Ascending aorta (tissue), 2 donors: Measurements from ENCODE around the gene BCAS1. TPM values are rescaled to one million over a fixed set of nuclear protein-coding genes. Genes with fewer than 3 reads are reported as not detected.
A peak's percentile ranks its signal among the peaks of the same experiment; 100 is the strongest.

Experiments used
- DNase-seq, 2 donors: peaks; one replicate each; pipeline ENCODE4 v3.0.0-alpha.2; 2019; ENCODE audit warnings: low spot score in 2 of 2
- H3K27ac ChIP-seq, 2 donors: fragments of 200-600 bp; sonication (generic); one replicate each; pipeline ENCODE4 v1.5.1; 2016 to 2017; ENCODE audit warnings: mild to moderate bottlenecking in 1 of 2
- H3K27me3 ChIP-seq: fragments of 200-600 bp; sonication (generic); one replicate; pipeline ENCODE4 v1.5.1; 2017
- H3K36me3 ChIP-seq, 2 donors: fragments of 200-600 bp; sonication (generic); one replicate each; pipeline ENCODE4 v1.5.1; 2016
- H3K4me1 ChIP-seq, 2 donors: fragments of 200-600 bp; sonication (generic); one replicate each; pipeline ENCODE4 v1.5.1; 2016 to 2017; ENCODE audit warnings: mild to moderate bottlenecking in 1 of 2
- H3K4me3 ChIP-seq, 2 donors: fragments of 200-600 bp; sonication (generic); one replicate each; pipeline ENCODE4 v1.5.1; 2016 to 2017; ENCODE audit warnings: mild to moderate bottlenecking in 1 of 2
- H3K9me3 ChIP-seq, 2 donors: fragments of 200-600 bp; sonication (generic); one replicate each; pipeline ENCODE4 v1.5.1; 2016
- intact Hi-C: fragments of 100-400 bp; cut with DNase I; formaldehyde crosslinking; loops from one replicate; pipeline ENCODE4 v1.15.1; 2023
- total RNA-seq: library from RNA; depleted of rRNA; stranded (reverse); fragments of >200 nt; gene quantifications from one replicate; pipeline ENCODE4 v1.1.0, GENCODE V29; 2016
- TF ChIP-seq, protein P1 (sequence below), 3 experiments: fragments of 200-600 bp in 2 of 3; fragments of 450-650 bp in 1 of 3; sonication (generic) in 2 of 3; IDR thresholded peaks; one replicate each; pipeline ENCODE4 v1.5.1; 2016 to 2019; ENCODE audit warnings: antibody characterized with exemption in 3 of 3, mild to moderate bottlenecking in 1 of 3, moderate library complexity in 1 of 3

BCAS1 gene
- total RNA-seq, 1 donor from 2014 or later, result not detected

DNA sequence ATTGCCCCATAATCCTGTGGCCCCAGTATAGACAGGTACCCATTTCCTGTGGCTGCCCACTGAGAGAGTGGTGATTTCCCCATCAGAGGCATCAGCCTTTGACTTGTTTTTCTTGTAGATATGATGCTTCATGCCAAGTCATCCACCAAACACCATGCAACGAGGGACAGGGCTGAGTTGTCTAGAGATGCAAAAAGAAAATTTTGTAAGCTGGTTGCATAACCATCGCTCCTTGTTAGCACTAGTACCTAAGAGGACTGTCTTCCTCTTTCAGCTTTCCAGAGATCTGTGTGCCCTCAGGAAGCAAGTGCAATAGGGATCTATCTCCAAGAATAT lies 166.8 kb downstream of the BCAS1 start:
- DNase-seq, result no peak
- H3K36me3 ChIP-seq, result no peaks in the 10 kb centered on the region
- intact Hi-C loops, result no loop called here

DNA sequence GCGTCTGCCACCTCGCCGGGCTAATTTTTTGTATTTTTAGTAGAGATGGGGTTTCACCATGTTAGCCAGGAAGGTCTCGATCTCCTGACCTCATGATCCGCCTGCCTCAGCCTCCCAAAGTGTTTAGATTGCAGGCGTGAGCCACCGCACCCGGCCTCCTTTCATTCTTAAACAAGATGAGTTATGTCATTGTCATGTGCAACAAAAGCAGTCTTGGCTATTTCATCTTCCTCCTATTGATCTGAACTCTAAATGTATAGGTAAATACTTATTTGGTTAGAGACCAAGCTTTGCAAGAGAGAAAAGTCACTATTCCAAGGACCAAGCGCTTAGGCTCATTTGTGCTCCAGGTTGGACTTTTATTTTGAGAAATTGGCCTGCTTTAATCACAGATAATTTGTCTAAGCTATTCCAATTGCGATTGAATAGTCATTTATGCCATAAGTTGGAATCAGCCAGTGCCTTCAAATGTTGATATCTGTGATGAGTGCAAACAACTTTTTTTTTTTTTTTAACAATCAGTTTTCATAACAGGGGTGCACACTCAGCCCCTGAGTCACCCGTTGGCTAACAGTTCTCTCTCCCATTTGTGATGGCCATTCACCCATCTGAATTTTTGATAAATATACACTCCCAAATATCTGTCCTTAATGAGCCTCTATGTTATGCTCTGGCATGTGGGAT lies 167.3 kb downstream of the BCAS1 start:
- H3K27me3 ChIP-seq, result no peaks in the 10 kb centered on the region
- intact Hi-C loops, result no loop called here
- no peak overlapping the region for H3K27ac ChIP-seq

More for the DNA sequence above, 166.8 kb downstream of the BCAS1 start:
- Histone ChIP-seq H3K9me3 (no peaks in the 10 kb centered on the region), H3K4me1 (peaks cover 0 to 22% of the 10 kb centered on the region in 2 donors), H3K27me3 (no peaks in the 10 kb centered on the region), H3K4me3 (no peak overlapping the region), H3K27ac (no peak overlapping the region)
- TF ChIP-seq, protein P1, sequence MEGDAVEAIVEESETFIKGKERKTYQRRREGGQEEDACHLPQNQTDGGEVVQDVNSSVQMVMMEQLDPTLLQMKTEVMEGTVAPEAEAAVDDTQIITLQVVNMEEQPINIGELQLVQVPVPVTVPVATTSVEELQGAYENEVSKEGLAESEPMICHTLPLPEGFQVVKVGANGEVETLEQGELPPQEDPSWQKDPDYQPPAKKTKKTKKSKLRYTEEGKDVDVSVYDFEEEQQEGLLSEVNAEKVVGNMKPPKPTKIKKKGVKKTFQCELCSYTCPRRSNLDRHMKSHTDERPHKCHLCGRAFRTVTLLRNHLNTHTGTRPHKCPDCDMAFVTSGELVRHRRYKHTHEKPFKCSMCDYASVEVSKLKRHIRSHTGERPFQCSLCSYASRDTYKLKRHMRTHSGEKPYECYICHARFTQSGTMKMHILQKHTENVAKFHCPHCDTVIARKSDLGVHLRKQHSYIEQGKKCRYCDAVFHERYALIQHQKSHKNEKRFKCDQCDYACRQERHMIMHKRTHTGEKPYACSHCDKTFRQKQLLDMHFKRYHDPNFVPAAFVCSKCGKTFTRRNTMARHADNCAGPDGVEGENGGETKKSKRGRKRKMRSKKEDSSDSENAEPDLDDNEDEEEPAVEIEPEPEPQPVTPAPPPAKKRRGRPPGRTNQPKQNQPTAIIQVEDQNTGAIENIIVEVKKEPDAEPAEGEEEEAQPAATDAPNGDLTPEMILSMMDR (IDR thresholded peaks at IDR 0.05), result no peak

DNA sequence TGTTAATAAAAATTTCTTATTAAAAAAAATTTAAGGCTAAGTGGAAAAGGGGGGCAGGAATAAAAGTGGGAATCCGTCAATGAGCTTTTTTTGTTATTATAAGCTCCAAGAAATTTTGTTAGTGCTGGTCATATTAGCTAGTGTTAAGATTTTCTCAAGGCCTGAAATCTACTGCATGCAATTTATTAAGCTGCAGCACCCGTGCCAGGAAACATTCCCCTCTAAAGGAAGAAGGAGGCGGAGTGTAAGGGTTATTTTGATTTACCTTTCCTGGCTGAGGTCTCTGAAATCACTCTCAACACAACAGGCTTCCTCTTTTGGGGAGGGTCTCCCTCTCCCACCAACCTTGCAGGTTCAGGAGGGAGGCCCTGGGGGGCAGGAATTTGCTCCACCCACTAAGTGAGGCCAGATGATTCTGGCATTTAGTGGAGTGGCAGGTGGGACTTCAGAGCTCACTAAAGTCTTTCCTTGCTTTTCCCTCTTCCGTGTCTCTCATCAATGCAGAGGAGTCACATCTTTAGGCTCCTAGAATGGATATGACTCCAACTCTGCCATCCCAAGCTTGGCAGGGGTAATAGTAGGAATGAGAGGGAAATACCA lies 168.8 kb downstream of the BCAS1 start:
- Histone ChIP-seq H3K4me3 (no peak overlapping the region), H3K9me3 (no peaks in the 10 kb centered on the region), H3K36me3 (no peaks in the 10 kb centered on the region), H3K27ac (peak overlapping the region; percentile 70 to 71), H3K4me1 (peaks cover 0 to 22% of the 10 kb centered on the region in 2 donors), H3K27me3 (no peaks in the 10 kb centered on the region)
- intact Hi-C loops, result loop anchor here (2.0 kb wide), 1 partner anchor 15 kb away; no protein-coding TSS in a partner anchor
- TF ChIP-seq, protein P1 (IDR thresholded peaks at IDR 0.05), result no peak
- DNase-seq, result no peak

More for the DNA sequence above, 167.3 kb downstream of the BCAS1 start:
- TF ChIP-seq, protein P1 (IDR thresholded peaks at IDR 0.05), result no peak
- peaks cover 0 to 22% of the 10 kb centered on the region in 2 donors for H3K4me1 ChIP-seq
- no peaks in the 10 kb centered on the region for H3K36me3 ChIP-seq
- no peak overlapping the region for H3K4me3 ChIP-seq
- no peaks in the 10 kb centered on the region for H3K9me3 ChIP-seq
- no peak for DNase-seq

DNA sequence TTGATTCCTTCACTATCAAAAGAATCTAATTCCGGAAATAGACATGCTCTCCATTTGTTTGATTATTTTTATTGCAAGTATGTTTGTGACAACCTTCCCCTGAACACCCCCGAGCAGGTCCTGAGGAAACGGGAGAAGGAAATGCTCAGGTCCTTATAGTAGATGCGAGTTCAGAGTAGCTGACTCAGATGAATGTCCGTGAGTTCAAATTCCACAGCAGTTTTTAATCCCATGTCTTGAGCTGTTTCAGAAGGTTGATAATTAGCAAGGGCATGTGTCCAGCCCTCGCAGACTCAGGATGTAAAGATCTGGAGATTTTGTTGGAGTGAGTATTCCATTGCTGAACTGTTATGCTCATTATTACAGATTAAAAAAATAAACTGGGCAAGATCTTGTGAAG lies 169.3 kb downstream of the BCAS1 start:
- DNase-seq, result no peak
- peak overlapping the region; percentile 70 to 71 for H3K27ac ChIP-seq

DNA sequence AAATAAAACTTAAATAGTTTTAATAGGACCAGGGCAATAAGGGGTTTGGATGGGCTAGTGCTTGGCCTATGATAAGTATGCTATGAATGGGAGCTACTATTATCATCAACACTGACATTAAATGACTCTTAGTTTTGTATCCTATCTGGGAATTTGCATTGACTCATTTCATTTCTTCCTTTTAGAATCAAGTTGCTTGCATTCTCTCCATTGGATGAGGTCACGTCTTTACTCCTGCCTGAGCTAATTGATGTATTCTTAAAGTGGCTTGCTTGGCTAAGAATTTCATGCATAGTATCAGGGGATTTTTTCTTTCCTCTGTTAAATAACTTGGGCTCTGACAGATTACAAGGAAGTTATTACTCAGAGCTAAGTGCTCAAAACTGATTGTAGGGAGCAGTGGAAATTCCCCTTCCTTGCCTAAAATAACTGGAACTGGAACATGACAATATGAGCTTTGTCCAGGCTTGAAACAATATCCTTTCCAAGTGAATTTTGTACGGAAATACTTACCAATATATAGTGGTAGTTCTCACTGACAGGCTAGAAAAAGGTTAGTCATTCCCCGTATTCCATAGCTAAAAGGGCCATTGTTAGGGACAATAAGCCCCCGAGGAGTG lies 169.9 kb downstream of the BCAS1 start:
- H3K4me3 ChIP-seq, result peak overlapping the region in 1 of 2 donors; percentile 32

More for the DNA sequence above, 169.3 kb downstream of the BCAS1 start:
- no peaks in the 10 kb centered on the region for H3K36me3 ChIP-seq
- peak overlapping the region in 1 of 2 donors; percentile 32 for H3K4me3 ChIP-seq
- intact Hi-C loops, result loop anchor here (2.0 kb wide), 1 partner anchor 16 kb away; no protein-coding TSS in a partner anchor
- H3K27me3 ChIP-seq, result no peaks in the 10 kb centered on the region
- H3K9me3 ChIP-seq, result no peaks in the 10 kb centered on the region
- TF ChIP-seq, protein P1 (IDR thresholded peaks at IDR 0.05), result no peak
- H3K4me1 ChIP-seq, result peaks cover 0 to 22% of the 10 kb centered on the region in 2 donors

More for the DNA sequence above, 169.9 kb downstream of the BCAS1 start:
- Histone ChIP-seq H3K36me3 (no peaks in the 10 kb centered on the region), H3K9me3 (no peaks in the 10 kb centered on the region), H3K27ac (peak overlapping the region; percentile 70 to 71), H3K4me1 (peaks cover 0 to 22% of the 10 kb centered on the region in 2 donors), H3K27me3 (no peaks in the 10 kb centered on the region)
- TF ChIP-seq, protein P1 (IDR thresholded peaks at IDR 0.05), result no peak
- DNase-seq, result no peak
- intact Hi-C loops, result loop anchor here (2.0 kb wide), 1 partner anchor 16 kb away; no protein-coding TSS in a partner anchor
